Choroid plexus epithelial cell (primary cell): ENCODE results near the gene THBD.
A peak's percentile ranks its signal among the peaks of the same experiment; 100 is the strongest.

Experiments used
- DNase-seq: peaks from one replicate; pipeline ENCODE4 v3.0.0-alpha.2; 2010; ENCODE audit warnings: low read depth
- H3K4me3 ChIP-seq: 2 replicates; pipeline ENCODE4 v1.5.1; 2011; ENCODE audit warnings: low read depth, mild to moderate bottlenecking, control low read depth, low read length, moderate library complexity
- TF ChIP-seq, protein P1 (sequence below): conservative IDR thresholded peaks from 2 replicates; pipeline ENCODE4 v1.5.1; 2011; ENCODE audit warnings: low read depth, mild to moderate bottlenecking, control low read depth, inconsistent platforms, low read length, moderate library complexity

THBD gene

DNA sequence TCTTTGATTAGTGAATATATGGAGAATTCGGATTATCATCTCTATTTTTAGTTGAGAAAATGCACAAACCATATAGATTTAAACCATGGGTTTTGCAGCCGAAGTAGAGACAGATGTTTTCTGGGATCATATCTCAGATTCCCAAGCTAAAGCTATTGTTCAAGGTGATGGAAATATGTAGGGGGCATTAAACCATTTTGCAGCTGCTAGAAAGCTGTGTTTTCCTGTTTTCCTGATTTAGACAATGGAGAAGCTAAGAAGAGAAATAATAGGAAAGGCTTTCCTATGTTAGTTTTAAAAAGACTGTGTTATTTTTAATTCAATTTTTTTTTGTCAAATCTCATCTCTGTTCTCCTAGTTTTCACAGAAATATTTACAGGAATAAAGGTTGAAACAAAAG lies 30.5 kb upstream of the THBD start:
- DNase-seq, result no peak
- TF ChIP-seq, protein P1, sequence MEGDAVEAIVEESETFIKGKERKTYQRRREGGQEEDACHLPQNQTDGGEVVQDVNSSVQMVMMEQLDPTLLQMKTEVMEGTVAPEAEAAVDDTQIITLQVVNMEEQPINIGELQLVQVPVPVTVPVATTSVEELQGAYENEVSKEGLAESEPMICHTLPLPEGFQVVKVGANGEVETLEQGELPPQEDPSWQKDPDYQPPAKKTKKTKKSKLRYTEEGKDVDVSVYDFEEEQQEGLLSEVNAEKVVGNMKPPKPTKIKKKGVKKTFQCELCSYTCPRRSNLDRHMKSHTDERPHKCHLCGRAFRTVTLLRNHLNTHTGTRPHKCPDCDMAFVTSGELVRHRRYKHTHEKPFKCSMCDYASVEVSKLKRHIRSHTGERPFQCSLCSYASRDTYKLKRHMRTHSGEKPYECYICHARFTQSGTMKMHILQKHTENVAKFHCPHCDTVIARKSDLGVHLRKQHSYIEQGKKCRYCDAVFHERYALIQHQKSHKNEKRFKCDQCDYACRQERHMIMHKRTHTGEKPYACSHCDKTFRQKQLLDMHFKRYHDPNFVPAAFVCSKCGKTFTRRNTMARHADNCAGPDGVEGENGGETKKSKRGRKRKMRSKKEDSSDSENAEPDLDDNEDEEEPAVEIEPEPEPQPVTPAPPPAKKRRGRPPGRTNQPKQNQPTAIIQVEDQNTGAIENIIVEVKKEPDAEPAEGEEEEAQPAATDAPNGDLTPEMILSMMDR, result no peak
- no peak overlapping the region for H3K4me3 ChIP-seq

DNA sequence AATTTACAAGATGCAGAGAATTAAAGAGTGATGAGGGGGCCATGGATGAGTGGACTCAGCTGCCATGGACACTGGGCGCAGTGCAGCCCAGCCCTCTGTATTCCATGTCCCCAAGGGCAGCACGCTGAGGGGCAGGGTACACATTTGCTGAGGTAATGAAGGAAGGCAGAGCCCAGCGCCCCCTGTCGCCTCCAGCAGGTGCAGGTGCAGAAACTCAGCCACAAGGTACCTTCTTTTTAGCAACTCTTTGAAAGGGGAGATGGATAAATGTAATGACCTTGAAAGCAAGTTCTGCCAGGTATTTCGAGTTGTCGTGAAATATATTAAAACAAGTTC lies 29.5 kb upstream of the THBD start:
- no peak for DNase-seq
- TF ChIP-seq, protein P1, result peak; percentile 33
- no peak overlapping the region for H3K4me3 ChIP-seq

DNA sequence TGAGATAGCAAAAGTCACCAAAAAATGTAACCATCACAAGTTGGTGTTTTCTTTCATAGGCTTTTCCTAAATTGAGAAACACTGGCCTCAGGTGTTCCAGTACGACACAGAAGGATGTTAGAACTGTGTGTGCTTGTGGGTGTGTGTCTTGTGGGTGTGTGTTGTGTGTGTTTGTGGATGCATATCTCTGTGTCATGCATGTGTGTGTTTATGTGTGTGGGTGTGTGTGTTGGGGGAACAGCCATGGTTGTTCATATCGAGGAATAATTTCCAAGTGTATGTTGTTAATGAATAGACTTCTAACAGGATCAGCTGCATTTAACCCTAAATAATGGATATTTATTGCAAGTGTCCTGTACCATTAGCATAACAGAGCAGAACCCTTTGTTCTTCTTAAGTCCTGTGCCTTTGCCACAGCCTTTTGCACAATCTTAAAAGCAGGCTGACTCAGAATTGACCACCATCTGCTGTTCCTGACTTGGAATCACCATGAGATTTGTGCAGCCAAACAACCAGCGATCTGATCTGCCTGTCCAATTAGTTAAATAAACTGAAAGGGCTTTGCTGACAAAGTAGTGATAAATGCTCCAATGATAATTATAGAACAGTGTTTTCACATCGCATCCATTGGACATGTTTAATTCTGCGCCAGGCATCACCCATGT lies 29.0 kb upstream of the THBD start:
- TF ChIP-seq, protein P1, result no peak
- peak; percentile 81 for DNase-seq
- H3K4me3 ChIP-seq, result no peak overlapping the region

DNA sequence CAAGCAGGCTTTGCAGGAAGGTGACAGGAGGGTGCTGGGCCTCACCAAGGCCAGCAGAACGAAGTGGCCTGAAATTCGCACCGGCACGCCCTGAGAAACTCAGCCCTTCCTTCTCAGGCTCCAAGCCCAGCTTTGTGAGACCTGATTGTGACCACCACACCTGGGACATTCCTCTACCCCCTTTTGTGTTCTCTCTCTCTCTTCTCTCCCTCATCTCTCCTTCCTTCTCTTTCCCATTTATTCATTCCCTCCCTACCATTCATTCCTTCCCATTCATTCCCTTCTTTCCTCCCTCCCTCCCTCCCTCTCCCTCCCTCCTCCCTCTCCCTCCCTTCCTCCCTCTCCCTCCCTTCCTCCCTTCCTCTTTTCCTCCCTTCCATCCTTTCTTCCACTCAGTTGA lies 27.8 kb upstream of the THBD start:
- TF ChIP-seq, protein P1, result no peak
- no peak overlapping the region for H3K4me3 ChIP-seq
- DNase-seq, result no peak

DNA sequence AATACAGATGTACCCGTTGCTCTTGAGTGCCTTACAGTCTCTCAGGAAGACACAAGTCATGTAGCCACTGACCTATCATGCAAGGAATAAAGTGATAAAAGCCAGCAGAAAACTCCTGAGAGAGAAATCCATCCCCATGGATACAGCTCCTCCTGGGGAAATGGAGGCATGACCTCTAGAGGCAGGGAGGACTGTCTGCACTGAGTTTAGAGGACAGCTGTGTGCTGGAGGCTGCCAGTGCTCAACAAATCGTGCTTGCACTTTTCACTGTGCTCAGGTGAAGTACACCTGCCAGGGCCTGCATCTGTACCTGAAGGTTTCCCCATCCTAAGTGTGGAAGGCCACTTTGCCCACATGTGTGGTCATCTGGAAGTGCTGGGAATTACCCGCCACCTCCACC lies 24.6 kb upstream of the THBD start:
- H3K4me3 ChIP-seq, result no peak overlapping the region
- no peak for DNase-seq
- TF ChIP-seq, protein P1, result no peak

DNA sequence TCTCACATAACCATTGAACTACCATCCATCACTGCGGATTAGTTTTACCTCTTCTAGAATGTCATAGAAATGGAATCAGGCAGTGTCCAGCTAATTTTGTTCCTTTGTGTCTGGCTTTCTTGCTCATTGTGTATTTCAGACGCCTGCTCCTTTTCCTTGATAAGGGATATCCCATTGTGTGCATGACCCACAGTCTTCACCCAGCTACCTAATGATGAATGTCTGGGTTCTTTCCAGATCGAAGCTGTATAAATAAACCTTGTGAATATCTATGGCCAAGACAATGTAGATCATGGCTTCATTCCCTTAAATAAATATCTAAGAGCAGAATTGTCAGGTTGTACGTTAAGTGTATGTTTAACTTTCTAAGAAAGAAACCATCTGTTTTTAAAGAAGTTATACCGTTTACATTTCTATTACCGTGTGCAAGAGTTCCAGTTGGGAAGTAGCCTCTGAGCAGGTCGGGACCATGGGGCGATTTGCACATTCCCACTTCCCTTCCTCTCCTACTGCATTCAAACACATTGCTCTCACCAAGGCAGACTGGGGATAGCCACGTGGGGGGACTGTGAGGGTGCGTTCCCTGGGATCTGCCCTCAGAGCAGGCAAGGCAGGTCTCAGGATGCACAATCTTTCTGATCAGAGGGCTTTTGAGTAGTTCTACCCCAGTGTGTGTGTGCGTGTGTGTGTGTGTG lies 23.6 kb upstream of the THBD start:
- no peak for DNase-seq
- TF ChIP-seq, protein P1, result no peak
- no peak overlapping the region for H3K4me3 ChIP-seq

DNA sequence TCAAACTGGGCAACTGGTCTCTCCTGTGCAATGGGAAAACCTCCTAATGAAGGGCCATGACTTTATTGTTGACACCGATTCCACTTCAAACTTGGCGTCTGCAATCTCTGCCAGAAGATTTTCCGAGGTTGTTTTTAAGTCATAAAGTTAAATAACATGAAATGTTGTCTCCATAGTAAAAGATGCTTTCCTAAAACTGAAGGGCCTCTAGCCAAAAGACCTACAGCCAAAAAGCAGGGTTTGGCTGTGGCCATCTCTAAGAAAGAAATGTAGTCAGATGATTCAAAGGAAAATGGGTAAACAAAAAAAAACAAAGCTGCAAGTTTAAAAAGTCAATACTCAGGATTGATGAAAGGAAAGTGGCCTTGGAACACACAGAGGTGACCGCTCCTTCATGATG lies 22.5 kb upstream of the THBD start:
- H3K4me3 ChIP-seq, result no peak overlapping the region
- DNase-seq, result no peak
- TF ChIP-seq, protein P1, result no peak
